Activated CD8-positive, alpha-beta memory T cell treated with anti-CD3 and anti-CD28 coated beads for 36 hours (primary cell): Measurements from ENCODE around the gene BAG5. TPM values are rescaled to one million over a fixed set of nuclear protein-coding genes. Genes with fewer than 3 reads are reported as not detected.

Experiments
- CTCF ChIA-PET: fragments of 350-600 bp; sonication (Branson Sonifier 250); formaldehyde crosslinking; loops from one replicate; lab custom pipeline; 2021; ENCODE audit warnings: antibody characterized with exemption; lab: Charles Lee
- POLR2A ChIA-PET: fragments of 350-600 bp; sonication (Branson Sonifier 250); formaldehyde crosslinking; loops from one replicate; lab custom pipeline; 2021; ENCODE audit warnings: antibody characterized with exemption; lab: Charles Lee
- total RNA-seq, 2 experiments: library from RNA; stranded (reverse); gene quantifications; one replicate each; pipeline ENCODE4 v1.2.3, GENCODE V29; 2021

BAG5 gene
- total RNA-seq, 2 experiments from 2014 or later: 34.9 to 37.9 TPM

DNA sequence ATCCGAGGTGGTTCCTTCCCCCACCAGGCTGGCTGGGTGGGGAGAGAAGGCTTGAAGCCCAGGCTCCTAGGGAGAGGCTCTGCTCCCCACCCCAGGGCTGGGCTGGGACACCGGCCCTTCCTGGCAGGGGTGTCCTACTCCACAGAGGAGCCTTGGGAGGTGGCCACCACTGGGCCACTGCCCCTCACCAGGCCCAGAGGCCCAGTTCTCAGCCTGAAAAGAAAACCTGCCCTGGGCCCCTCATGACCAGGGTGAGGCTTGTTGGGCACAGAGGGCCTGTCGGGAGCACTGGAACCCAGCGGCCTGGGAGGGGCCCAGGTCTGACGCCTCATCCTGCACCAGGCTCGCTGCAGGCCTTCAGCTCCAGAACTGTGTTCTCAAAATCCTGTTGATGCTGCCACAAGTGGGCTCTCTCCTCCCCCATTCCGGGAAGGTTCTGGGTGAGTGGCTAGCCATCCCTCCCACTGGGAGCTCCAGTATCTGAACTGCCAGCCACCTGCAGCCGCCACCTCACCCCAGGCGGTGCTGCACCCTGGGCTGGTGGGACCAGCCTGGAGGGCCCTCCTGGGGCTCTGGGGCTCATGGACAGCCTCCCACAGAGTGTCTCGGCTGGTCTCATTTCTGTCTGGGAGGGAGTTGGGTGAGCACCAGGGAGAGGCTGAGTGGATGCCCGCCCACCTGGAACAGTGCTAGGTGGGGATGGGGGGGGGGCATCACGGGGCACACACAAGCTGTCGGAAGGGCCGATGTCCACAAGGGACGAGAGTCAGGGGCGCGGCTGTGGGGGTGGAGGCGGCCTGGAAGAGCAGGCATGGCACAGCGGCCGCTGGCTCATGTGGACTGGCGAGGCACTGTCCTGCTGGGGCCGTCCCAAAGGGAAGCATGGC, 11.8 kb downstream of the BAG5 start:
- POLR2A ChIA-PET: interaction anchor here (1.1 kb wide), 1 partner anchor 11 kb away, joined by 4 read pairs; no protein-coding TSS in a partner anchor
- CTCF ChIA-PET: interaction anchor here (0.8 to 1.6 kb wide), 3 partner anchors 21 to 50 kb away, joined by 3 to 5 read pairs (median 4); no protein-coding TSS in a partner anchor

DNA sequence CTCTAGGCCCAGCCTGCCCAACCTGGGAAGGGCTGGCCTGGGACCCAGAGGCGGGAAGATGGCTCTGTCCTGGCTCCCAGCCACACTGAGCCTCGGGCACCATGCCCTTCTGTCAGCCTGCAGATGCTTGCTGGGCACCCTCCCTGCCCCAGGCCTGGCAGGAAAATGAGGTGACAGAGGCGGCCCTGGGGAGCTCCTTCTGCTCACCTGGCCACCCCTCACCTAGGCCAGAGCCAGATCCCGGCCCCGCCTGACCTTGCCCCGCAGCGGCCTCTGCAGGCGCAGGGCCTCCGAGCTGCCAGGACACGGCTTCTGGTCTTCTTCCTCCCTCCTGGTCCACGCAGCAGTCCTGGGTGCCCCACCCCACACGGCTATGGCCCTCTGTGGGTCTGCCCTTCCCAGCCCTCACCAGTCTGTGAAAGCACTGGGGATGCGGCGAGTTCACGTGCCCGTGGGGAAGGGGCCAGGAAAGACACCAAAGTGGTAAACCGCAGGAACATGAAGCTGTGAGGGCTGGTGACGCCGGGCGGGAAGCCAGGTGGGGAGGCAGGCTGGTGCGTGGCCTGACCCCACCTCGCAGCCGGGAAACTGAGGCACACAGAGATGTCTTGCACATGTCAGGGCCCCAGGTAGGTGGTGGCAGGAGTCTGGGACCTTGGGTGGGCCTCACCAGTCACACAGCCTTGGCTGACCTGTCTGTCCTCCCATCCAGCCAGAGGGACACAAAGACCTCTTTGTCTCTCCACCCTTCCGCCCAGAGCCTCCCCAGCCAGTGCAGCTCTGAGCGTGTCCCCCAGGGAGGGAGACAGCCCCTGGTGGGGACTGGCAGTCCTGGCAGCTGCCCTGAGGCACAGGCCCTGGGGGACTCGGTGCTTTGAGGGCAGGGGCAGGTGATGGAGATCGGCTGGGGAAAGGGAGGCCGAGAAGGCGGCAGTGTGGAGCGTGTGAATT, 12.8 kb downstream of the BAG5 start:
- POLR2A ChIA-PET: interaction anchor here (1.1 kb wide), 1 partner anchor 12 kb away, joined by 4 read pairs; no protein-coding TSS in a partner anchor
- CTCF ChIA-PET: interaction anchor here (1.6 kb wide), 1 partner anchor 20 kb away, joined by 5 read pairs; no protein-coding TSS in a partner anchor

GRCh38 chr14:103548463-103549351, 13.8 kb downstream of the BAG5 start:
- CTCF ChIA-PET: interaction anchor here (3.1 to 3.8 kb wide), 2 partner anchors 21 to 31 kb away, joined by 12 to 31 read pairs; partner anchors contain the start of gene TRMT61A
- POLR2A ChIA-PET: no interaction called here

GRCh38 chr14:103547941-103548462, 14.5 kb downstream of the BAG5 start:
- CTCF ChIA-PET: interaction anchor here (2.3 to 3.8 kb wide), 4 partner anchors 10 to 48 kb away, joined by 8 to 31 read pairs (median 12); partner anchors contain the start of gene TRMT61A
- POLR2A ChIA-PET: no interaction called here

GRCh38 chr14:103547455-103547940, 15.0 kb downstream of the BAG5 start:
- ChIA-PET CTCF (interaction anchor here (0.7 to 3.8 kb wide), 12 partner anchors 10 to 138 kb away, joined by 3 to 31 read pairs (median 6); partner anchors contain the start of gene TRMT61A), POLR2A (no interaction called here)

GRCh38 chr14:103546652-103547454, 15.6 kb downstream of the BAG5 start:
- ChIA-PET POLR2A (no interaction called here), CTCF (interaction anchor here (0.7 to 3.8 kb wide), 14 partner anchors 9 to 139 kb away, joined by 3 to 31 read pairs (median 5); partner anchors contain the start of gene TRMT61A)

- ChIA-PET POLR2A (no interaction called here), CTCF (interaction anchor here (0.7 to 3.8 kb wide), 10 partner anchors 12 to 46 kb away, joined by 3 to 31 read pairs (median 6); partner anchors contain the start of gene TRMT61A)
Observed at GRCh38 chr14:103545915-103546651, 16.4 kb downstream of the BAG5 start.

DNA sequence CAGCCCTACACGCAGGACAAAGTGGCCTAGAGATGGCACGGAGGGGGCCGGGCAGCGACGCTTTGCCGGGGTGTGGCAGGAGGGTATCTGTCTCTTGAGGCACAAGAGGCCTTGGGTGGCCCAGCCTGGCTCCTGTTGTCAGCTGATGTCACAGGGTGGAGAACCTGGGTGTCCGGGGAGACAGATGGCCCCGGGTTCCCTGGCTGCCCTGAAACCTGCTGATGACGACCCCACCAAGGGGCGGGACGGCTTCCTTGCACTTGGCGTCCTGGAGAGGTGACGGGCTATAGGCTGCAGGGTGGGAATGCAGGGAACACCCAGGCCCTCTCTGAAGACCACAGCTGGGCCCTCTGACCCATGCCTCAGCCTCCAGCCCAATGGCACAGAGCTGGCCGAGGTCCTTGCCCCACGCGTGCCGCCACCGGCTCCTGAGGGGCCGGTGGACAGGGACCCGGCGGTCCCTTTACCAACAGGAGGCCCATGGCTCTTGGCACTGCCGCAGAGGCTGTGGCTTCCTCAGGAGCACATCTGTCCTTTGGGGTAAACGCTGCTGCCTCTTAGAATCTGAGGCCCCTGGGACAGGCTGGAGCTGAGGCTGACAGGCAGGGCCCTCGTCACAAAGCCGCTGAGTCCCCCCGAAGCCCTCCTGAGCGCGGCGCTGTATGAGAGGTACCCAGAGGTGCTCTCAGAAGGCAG, 17.1 kb downstream of the BAG5 start:
- ChIA-PET CTCF (interaction anchor here (1.1 to 3.8 kb wide), 6 partner anchors 13 to 45 kb away, joined by 3 to 31 read pairs (median 10); partner anchors contain the start of gene TRMT61A), POLR2A (no interaction called here)

DNA sequence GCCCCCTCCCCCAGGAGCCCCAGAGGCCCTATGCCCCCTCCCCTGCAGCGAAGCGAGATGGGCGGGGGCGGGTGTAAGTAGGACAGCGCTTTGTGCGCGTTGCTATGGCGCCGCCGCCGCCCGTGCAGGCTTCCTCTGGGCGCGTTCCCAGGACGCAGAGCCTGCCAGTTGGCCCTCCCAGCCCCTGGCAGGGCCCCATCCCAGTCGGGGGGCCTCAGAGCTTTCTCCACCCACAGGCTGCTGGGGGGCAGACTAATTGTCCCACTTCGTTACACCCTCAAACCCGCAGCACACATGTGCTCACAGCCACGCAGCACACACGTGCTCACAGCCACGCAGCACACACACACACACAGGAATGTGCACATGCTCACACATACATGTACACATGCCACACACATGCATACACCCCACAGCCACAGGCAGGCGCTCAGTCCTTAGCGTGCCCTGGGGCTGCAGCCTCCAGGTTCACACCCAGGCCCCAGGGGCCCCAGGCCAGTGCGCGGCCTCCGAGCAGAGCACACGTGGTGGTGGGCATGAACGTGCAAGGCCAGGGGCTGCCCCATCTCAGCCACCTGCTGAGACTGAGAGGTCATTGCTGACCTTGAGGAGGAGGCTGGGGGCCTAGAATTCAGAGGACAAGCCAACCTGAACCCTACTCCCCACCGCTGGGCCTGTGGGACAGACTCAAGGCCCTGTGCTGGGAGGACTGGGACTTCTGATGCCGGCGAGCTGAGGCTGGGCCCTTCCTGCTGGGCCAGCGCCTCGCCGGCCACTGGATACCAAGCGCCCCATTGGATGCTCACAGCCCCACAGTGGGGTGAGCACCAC, 17.9 kb downstream of the BAG5 start:
- CTCF ChIA-PET: interaction anchor here (1.1 to 3.8 kb wide), 3 partner anchors 12 to 27 kb away, joined by 3 to 31 read pairs (median 4); no protein-coding TSS in a partner anchor
- POLR2A ChIA-PET: no interaction called here

GRCh38 chr14:103543721-103544387, 18.6 kb downstream of the BAG5 start:
- ChIA-PET POLR2A (no interaction called here), CTCF (interaction anchor here (1.4 to 2.1 kb wide), 2 partner anchors 22 to 25 kb away, joined by 4 read pairs; no protein-coding TSS in a partner anchor)

DNA sequence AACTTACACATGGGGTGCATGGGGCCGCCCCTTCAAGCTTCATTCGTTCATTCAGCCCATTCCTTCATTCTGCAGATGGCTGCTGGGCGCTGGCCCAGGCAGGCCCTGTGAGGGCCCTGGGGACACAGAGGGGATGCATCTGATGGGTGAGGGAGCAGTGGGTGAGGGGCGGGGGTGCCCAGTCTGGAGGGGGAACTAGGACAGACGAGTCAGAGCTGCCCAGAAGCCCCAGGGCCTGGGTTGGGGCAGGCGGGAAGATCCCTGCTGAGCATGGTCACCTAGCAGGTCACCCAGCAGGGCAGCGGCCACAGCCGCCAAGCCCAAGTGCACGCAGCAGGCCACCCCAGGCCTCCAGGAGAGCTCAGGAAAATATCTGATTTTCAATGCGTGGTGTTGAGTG, 19.3 kb downstream of the BAG5 start:
- ChIA-PET POLR2A (no interaction called here), CTCF (interaction anchor here (1.4 to 2.1 kb wide), 2 partner anchors 22 to 25 kb away, joined by 4 read pairs; no protein-coding TSS in a partner anchor)

DNA sequence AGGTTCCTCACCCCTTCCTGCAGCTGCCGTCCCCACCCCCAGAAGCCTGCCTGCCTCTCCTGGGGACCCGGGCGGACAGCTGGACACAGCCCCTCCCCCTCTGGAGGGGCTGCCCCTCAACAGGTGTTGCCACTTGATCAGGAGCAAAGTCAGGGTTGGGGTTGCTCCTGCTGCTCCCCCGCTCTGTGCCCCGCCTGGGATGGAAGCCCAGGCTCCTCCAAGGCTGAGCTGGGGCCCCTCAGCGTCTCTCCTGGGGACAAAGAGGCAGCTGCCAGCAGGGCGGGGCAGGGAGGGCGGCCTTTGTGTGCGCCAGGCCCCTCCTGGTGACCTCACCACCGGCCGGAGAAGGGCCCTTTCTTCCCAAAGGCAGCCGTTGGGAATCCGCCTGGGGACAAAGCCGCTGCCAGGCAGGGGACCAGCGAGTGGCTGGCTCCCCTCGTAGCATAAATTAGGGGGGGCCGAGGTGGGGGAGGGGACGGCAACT, 19.8 kb downstream of the BAG5 start:
- POLR2A ChIA-PET: no interaction called here
- CTCF ChIA-PET: interaction anchor here (2.1 kb wide), 1 partner anchor 21 kb away, joined by 4 read pairs; no protein-coding TSS in a partner anchor

- CTCF ChIA-PET: interaction anchor here (1.3 to 2.1 kb wide), 2 partner anchors 20 to 23 kb away, joined by 3 to 4 read pairs; no protein-coding TSS in a partner anchor
- POLR2A ChIA-PET: no interaction called here
Observed at GRCh38 chr14:103541709-103542604, 20.5 kb downstream of the BAG5 start.
